DND-41 (cell line): ENCODE measurements around the gene IQCM.

Experiments used
- ATAC-seq: fragments of 200-7000 bp; cut with Tn5 transposase; 3 replicates; pipeline ENCODE4 v1.9.1; 2021; ENCODE audit warnings: low read depth; ENCODE audit not compliant: insufficient read depth
- DNase-seq: peaks from one replicate; pipeline ENCODE4 v3.0.0-alpha.2; 2020
- H2AFZ ChIP-seq: 2 replicates; pipeline ENCODE4 v1.6.0; 2012; ENCODE audit warnings: low read depth, low read length
- H3K27ac ChIP-seq: 2 replicates; pipeline ENCODE4 v1.5.1; 2012; ENCODE audit warnings: low read length, inconsistent platforms
- H3K27me3 ChIP-seq: fragments of 200-600 bp; sonication (generic); 2 replicates; pipeline ENCODE4 v1.6.0; 2012; ENCODE audit warnings: low read length, mild to moderate bottlenecking, inconsistent platforms; ENCODE audit not compliant: insufficient read depth, poor library complexity
- H3K36me3 ChIP-seq: 2 replicates; pipeline ENCODE4 v1.5.1; 2012; ENCODE audit warnings: low read length, inconsistent platforms; ENCODE audit not compliant: insufficient read depth
- H3K4me1 ChIP-seq: 2 replicates; pipeline ENCODE4 v1.5.1; 2012; ENCODE audit warnings: mild to moderate bottlenecking, low read length; ENCODE audit not compliant: insufficient read depth
- H3K4me2 ChIP-seq: 2 replicates; pipeline ENCODE4 v1.6.0; 2012; ENCODE audit warnings: mild to moderate bottlenecking, moderate library complexity, low read length, inconsistent platforms; ENCODE audit not compliant: insufficient read depth
- H3K4me3 ChIP-seq, 2 experiments: fragments of 200-600 bp in 1 of 2; shearing (Covaris generic) in 1 of 2; 2 replicates each; pipeline ENCODE4 v1.5.1; 2012 to 2016; ENCODE audit warnings: inconsistent platforms in 2 of 2, low read length in 2 of 2, mild to moderate bottlenecking in 2 of 2, low read depth in 1 of 2, moderate library complexity in 1 of 2
- H3K79me2 ChIP-seq: 2 replicates; pipeline ENCODE4 v1.6.0; 2012; ENCODE audit warnings: low read length, inconsistent platforms; ENCODE audit not compliant: insufficient read depth
- H3K9ac ChIP-seq: 2 replicates; pipeline ENCODE4 v1.6.0; 2012; ENCODE audit warnings: low read depth, mild to moderate bottlenecking, inconsistent platforms, low read length, moderate library complexity
- H3K9me3 ChIP-seq: 2 replicates; pipeline ENCODE4 v1.5.1; 2012; ENCODE audit warnings: low read length, moderate library complexity, mild to moderate bottlenecking, inconsistent platforms; ENCODE audit not compliant: insufficient read depth, severe bottlenecking
- H4K20me1 ChIP-seq: 2 replicates; pipeline ENCODE4 v1.6.0; 2012; ENCODE audit warnings: low read length; ENCODE audit not compliant: insufficient read depth
- CTCF ChIP-seq: IDR thresholded peaks from 2 replicates; pipeline ENCODE4 v1.5.1; 2012; ENCODE audit warnings: borderline replicate concordance, low read length, moderate library complexity, mild to moderate bottlenecking; ENCODE audit not compliant: poor library complexity, severe bottlenecking; ENCODE audit errors: extremely low read depth
- EZH2 ChIP-seq: IDR thresholded peaks from 3 replicates; pipeline ENCODE4 v1.6.1; 2012; ENCODE audit warnings: borderline replicate concordance, low read depth, mild to moderate bottlenecking, moderate library complexity, low read length, inconsistent platforms; ENCODE audit not compliant: severe bottlenecking

The IQCM gene

GRCh38 chr4:149589826-149590225 is 225.8 kb downstream of the IQCM start:
- no peak overlapping the region for H3K4me2 ChIP-seq

GRCh38 chr4:149584722-149585121 is 230.9 kb downstream of the IQCM start:
- no peak for TF ChIP-seq CTCF
- TF ChIP-seq EZH2: no peak
- H3K9me3 ChIP-seq: no peaks in the 10 kb centered on the region
- H3K4me1 ChIP-seq: no peaks in the 10 kb centered on the region
- ATAC-seq: no peak
- H3K27me3 ChIP-seq: no peaks in the 10 kb centered on the region
- H3K9ac ChIP-seq: no peak overlapping the region
- H4K20me1 ChIP-seq: no peaks in the 10 kb centered on the region
- H2AFZ ChIP-seq: no peak overlapping the region
- no peak overlapping the region for H3K4me3 ChIP-seq
- H3K79me2 ChIP-seq: no peaks in the 10 kb centered on the region
- no peaks in the 10 kb centered on the region for H3K36me3 ChIP-seq
- H3K4me2 ChIP-seq: no peak overlapping the region
- no peak overlapping the region for H3K27ac ChIP-seq
- DNase-seq: no peak

More at GRCh38 chr4:149589826-149590225, 225.8 kb downstream of the IQCM start:
- Histone ChIP-seq H3K9me3 (no peaks in the 10 kb centered on the region), H3K4me1 (no peaks in the 10 kb centered on the region), H4K20me1 (no peaks in the 10 kb centered on the region), H3K9ac (no peak overlapping the region), H3K79me2 (no peaks in the 10 kb centered on the region), H3K4me3 (no peak overlapping the region), H3K27ac (no peak overlapping the region), H3K27me3 (no peaks in the 10 kb centered on the region), H2AFZ (no peak overlapping the region), H3K36me3 (no peaks in the 10 kb centered on the region)
- TF ChIP-seq EZH2 (no peak), CTCF (no peak)
- ATAC-seq (no peak), DNase-seq (no peak)

GRCh38 chr4:149574971-149575370 is 240.7 kb downstream of the IQCM start:
- Histone ChIP-seq H3K9ac (no peak overlapping the region), H3K79me2 (no peaks in the 10 kb centered on the region), H3K4me2 (no peak overlapping the region), H3K27me3 (no peaks in the 10 kb centered on the region), H3K4me3 (no peak overlapping the region), H3K36me3 (no peaks in the 10 kb centered on the region), H3K4me1 (no peaks in the 10 kb centered on the region), H3K27ac (no peak overlapping the region), H4K20me1 (no peaks in the 10 kb centered on the region), H2AFZ (no peak overlapping the region), H3K9me3 (no peaks in the 10 kb centered on the region)
- no peak for DNase-seq
- ATAC-seq: no peak
- TF ChIP-seq EZH2 (no peak), CTCF (no peak)

DNA sequence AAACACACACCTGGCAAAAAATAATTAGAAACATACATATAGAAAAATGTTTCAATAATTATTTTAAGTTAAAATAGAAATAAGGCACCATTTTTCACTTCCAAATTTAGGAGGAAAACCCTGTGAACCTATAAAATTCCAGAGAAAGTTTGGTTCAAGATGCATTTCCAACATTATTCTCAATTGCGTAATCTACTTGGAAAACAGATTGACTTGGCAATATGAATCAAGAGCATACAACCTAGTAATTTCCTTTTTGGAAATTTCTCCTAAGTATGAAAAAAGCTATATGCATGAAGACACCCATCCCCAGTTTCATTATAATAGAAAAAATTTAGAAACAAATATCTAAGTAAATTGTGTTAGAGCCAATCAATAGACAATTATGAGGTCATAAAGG is 242.9 kb downstream of the IQCM start:
- H3K4me3 ChIP-seq: no peak overlapping the region
- H3K79me2 ChIP-seq: no peaks in the 10 kb centered on the region
- no peaks in the 10 kb centered on the region for H3K9me3 ChIP-seq
- no peaks in the 10 kb centered on the region for H3K4me1 ChIP-seq
- H3K27me3 ChIP-seq: no peaks in the 10 kb centered on the region
- H4K20me1 ChIP-seq: no peaks in the 10 kb centered on the region
- no peak overlapping the region for H3K4me2 ChIP-seq
- no peaks in the 10 kb centered on the region for H3K36me3 ChIP-seq
- ATAC-seq (no peak), DNase-seq (no peak)
- TF ChIP-seq CTCF (no peak), EZH2 (no peak)
- no peak overlapping the region for H2AFZ ChIP-seq
- no peak overlapping the region for H3K9ac ChIP-seq
- no peak overlapping the region for H3K27ac ChIP-seq
